Spinal cord (tissue), 10 donors: Measurements from ENCODE around the gene SLC39A7. TPM values are rescaled to one million over a fixed set of nuclear protein-coding genes. Genes with fewer than 3 reads are reported as not detected.

ENCODE experiments used
- DNase-seq, 6 donors: peaks; one replicate each; pipeline versions ENCODE4 v3.0.0 to v3.0.0-alpha.2; 2013 to 2015; ENCODE audit warnings: low spot score in 6 of 6, low read depth in 4 of 6
- H3K27ac ChIP-seq: one replicate; pipeline ENCODE4 v1.5.1; 2013; ENCODE audit warnings: low read depth, low read length, control low read depth
- H3K27me3 ChIP-seq: one replicate; pipeline ENCODE4 v1.6.1; 2013; ENCODE audit warnings: low read length; ENCODE audit not compliant: control insufficient read depth, insufficient read depth
- H3K36me3 ChIP-seq: one replicate; pipeline ENCODE4 v1.6.1; 2013; ENCODE audit warnings: low read length; ENCODE audit not compliant: control insufficient read depth, insufficient read depth
- H3K4me1 ChIP-seq: one replicate; pipeline ENCODE4 v1.6.1; 2013; ENCODE audit warnings: low read length; ENCODE audit not compliant: control insufficient read depth, insufficient read depth
- H3K4me3 ChIP-seq: one replicate; pipeline ENCODE4 v1.5.1; 2013; ENCODE audit warnings: low read depth, low read length, control low read depth
- H3K9me3 ChIP-seq: one replicate; pipeline ENCODE4 v1.6.1; 2013; ENCODE audit warnings: low read length; ENCODE audit not compliant: control insufficient read depth, insufficient read depth
- WGBS: methylation state at CpG from one replicate; pipeline ENCODE4 v1.1.5; 2013; ENCODE audit warnings: missing lambda C conversion rate; ENCODE audit not compliant: insufficient coverage; 5-methylcytosine and 5-hydroxymethylcytosine counted together
- polyA plus RNA-seq, 2 donors: library from polyadenylated mRNA; unstranded; fragments of 120-200 nt; gene quantifications; one replicate each; pipeline ENCODE4 v1.2.1, GENCODE V29; 2013; ENCODE audit not compliant: insufficient read length in 2 of 2
- total RNA-seq, 2 donors: library from RNA; depleted of rRNA in 1 of 2; stranded (reverse); fragments of 120-200 nt in 1 of 2; fragments of >200 nt in 1 of 2; gene quantifications; one replicate each; pipeline versions ENCODE4 v1.2.3 to v1.2.4, GENCODE V29; 2013 to 2014
- donor health status: healthy.

Gene SLC39A7
- total and polyA plus RNA-seq, 4 donors = 55.0 to 103 (median 87.0) TPM

GRCh38 chr6:33169291-33170175 lies 31.1 kb upstream of the SLC39A7 start:
- no peak overlapping the region for H3K27ac ChIP-seq
- H3K27me3 ChIP-seq = no peaks in the 10 kb centered on the region
- WGBS = 89% methylated on average over 9 of the region's 10 CpGs
- H3K9me3 ChIP-seq = no peaks in the 10 kb centered on the region
- no peaks in the 10 kb centered on the region for H3K4me1 ChIP-seq
- peaks cover 50% of the 10 kb centered on the region for H3K36me3 ChIP-seq
- H3K4me3 ChIP-seq = no peak overlapping the region
- no peak for DNase-seq

GRCh38 chr6:33170176-33171015 lies 30.3 kb upstream of the SLC39A7 start:
- Histone ChIP-seq H3K27me3 (no peaks in the 10 kb centered on the region), H3K36me3 (peaks cover 49% of the 10 kb centered on the region), H3K4me1 (no peaks in the 10 kb centered on the region), H3K27ac (no peak overlapping the region), H3K9me3 (no peaks in the 10 kb centered on the region), H3K4me3 (no peak overlapping the region)
- no peak for DNase-seq
- WGBS = 89% methylated on average over 9 of the region's 9 CpGs

- Histone ChIP-seq H3K4me1 (no peaks in the 10 kb centered on the region), H3K4me3 (no peak overlapping the region), H3K36me3 (peaks cover 43% of the 10 kb centered on the region), H3K27me3 (no peaks in the 10 kb centered on the region), H3K27ac (no peak overlapping the region), H3K9me3 (no peaks in the 10 kb centered on the region)
- 78% methylated on average over 8 of the region's 11 CpGs for WGBS
- no peak for DNase-seq
Observed at GRCh38 chr6:33171016-33171879, 29.4 kb upstream of the SLC39A7 start.

- Histone ChIP-seq H3K27me3 (no peaks in the 10 kb centered on the region), H3K4me3 (no peak overlapping the region), H3K36me3 (peaks cover 40% of the 10 kb centered on the region), H3K27ac (no peak overlapping the region), H3K4me1 (no peaks in the 10 kb centered on the region), H3K9me3 (no peaks in the 10 kb centered on the region)
- no peak for DNase-seq
- WGBS = 68% methylated on average over 5 of the region's 8 CpGs
Observed at GRCh38 chr6:33171880-33172687, 28.6 kb upstream of the SLC39A7 start.

- H3K27ac ChIP-seq = no peak overlapping the region
- DNase-seq = no peak
- H3K27me3 ChIP-seq = no peaks in the 10 kb centered on the region
- H3K9me3 ChIP-seq = no peaks in the 10 kb centered on the region
- H3K36me3 ChIP-seq = peaks cover 37% of the 10 kb centered on the region
- H3K4me1 ChIP-seq = no peaks in the 10 kb centered on the region
- 72% methylated on average over 9 of the region's 16 CpGs for WGBS
- no peak overlapping the region for H3K4me3 ChIP-seq
Observed at GRCh38 chr6:33172688-33173534, 27.8 kb upstream of the SLC39A7 start.

- no peak overlapping the region for H3K4me3 ChIP-seq
- H3K27me3 ChIP-seq = no peaks in the 10 kb centered on the region
- WGBS = 60% methylated on average over 2 of the region's 11 CpGs
- DNase-seq = no peak
- peaks cover 37% of the 10 kb centered on the region for H3K36me3 ChIP-seq
- no peak overlapping the region for H3K27ac ChIP-seq
- no peaks in the 10 kb centered on the region for H3K9me3 ChIP-seq
- H3K4me1 ChIP-seq = no peaks in the 10 kb centered on the region
Observed at GRCh38 chr6:33173535-33174180, 27.0 kb upstream of the SLC39A7 start.

GRCh38 chr6:33174784-33175183 lies 25.9 kb upstream of the SLC39A7 start:
- WGBS = 93% methylated on average over 4 of the region's 4 CpGs
- H3K27ac ChIP-seq = no peak overlapping the region
- no peaks in the 10 kb centered on the region for H3K4me1 ChIP-seq
- peaks cover 47% of the 10 kb centered on the region for H3K36me3 ChIP-seq
- no peaks in the 10 kb centered on the region for H3K27me3 ChIP-seq
- DNase-seq = no peak
- no peaks in the 10 kb centered on the region for H3K9me3 ChIP-seq
- H3K4me3 ChIP-seq = no peak overlapping the region
